Smooth muscle cell (in vitro differentiated cells): ENCODE measurements around the gene UBE2Q1. TPM values are rescaled to one million over a fixed set of nuclear protein-coding genes. Genes with fewer than 3 reads are reported as not detected.

Source experiments
- DNase-seq: peaks from one replicate; lab custom pipeline; 2025; ENCODE audit not compliant: unreplicated experiment; lab: John Stamatoyannopoulos, UW
- H2AFZ ChIP-seq: fragments of 200-600 bp; sonication (generic); 2 replicates; pipeline ENCODE4 v1.6.0; 2016; ENCODE audit warnings: antibody characterized with exemption, low read depth, mild to moderate bottlenecking
- H3F3A ChIP-seq: fragments of 200-600 bp; sonication (generic); 2 replicates; pipeline ENCODE4 v1.6.0; 2017; ENCODE audit warnings: antibody characterized with exemption, low read depth
- H3K27ac ChIP-seq: fragments of 200-600 bp; sonication (generic); 2 replicates; pipeline ENCODE4 v1.5.1; 2016; ENCODE audit warnings: low read depth, mild to moderate bottlenecking
- H3K27me3 ChIP-seq: fragments of 200-600 bp; sonication (generic); 2 replicates; pipeline ENCODE4 v1.6.1; 2016; ENCODE audit warnings: low read depth, mild to moderate bottlenecking
- H3K36me3 ChIP-seq: fragments of 200-600 bp; sonication (generic); 2 replicates; pipeline ENCODE4 v1.5.1; 2016; ENCODE audit warnings: low read depth
- H3K4me1 ChIP-seq: fragments of 200-600 bp; sonication (generic); 2 replicates; pipeline ENCODE4 v1.5.1; 2016; ENCODE audit warnings: low read depth
- H3K4me2 ChIP-seq: fragments of 200-600 bp; sonication (generic); 2 replicates; pipeline ENCODE4 v1.6.0; 2016; ENCODE audit warnings: mild to moderate bottlenecking
- H3K4me3 ChIP-seq: fragments of 200-600 bp; sonication (generic); 2 replicates; pipeline ENCODE4 v1.5.1; 2016; ENCODE audit warnings: mild to moderate bottlenecking
- H3K79me2 ChIP-seq: fragments of 200-600 bp; sonication (generic); 2 replicates; pipeline ENCODE4 v1.6.0; 2016; ENCODE audit warnings: low read depth, mild to moderate bottlenecking
- H3K9ac ChIP-seq: fragments of 200-600 bp; sonication (generic); 2 replicates; pipeline ENCODE4 v1.6.0; 2016; ENCODE audit warnings: low read depth
- H3K9me3 ChIP-seq: fragments of 200-600 bp; sonication (generic); replicated peaks from 2 replicates; pipeline ENCODE4 v1.5.1; 2016; ENCODE audit warnings: low read depth
- H4K20me1 ChIP-seq: fragments of 200-600 bp; sonication (generic); 2 replicates; pipeline ENCODE4 v1.6.0; 2016; ENCODE audit warnings: low read depth
- WGBS: methylation state at CpG from one replicate; pipeline ENCODE4 v1.1.7; 2016; ENCODE audit warnings: low lambda C conversion rate; 5-methylcytosine and 5-hydroxymethylcytosine counted together
- polyA plus RNA-seq: library from polyadenylated mRNA; unstranded; fragments of >200 nt; fragmentation: Nextera tagmentation; extraction: Ambion mirVana; gene quantifications from 2 replicates; pipeline ENCODE4 v1.2.1, GENCODE V29; 2016
- total RNA-seq: library from RNA; depleted of rRNA; stranded (reverse); fragments of >200 nt; gene quantifications from 2 replicates; pipeline ENCODE4 v1.2.3, GENCODE V29; 2014
- TF ChIP-seq, protein P1 (sequence below): fragments of 200-600 bp; sonication (generic); IDR thresholded peaks from 2 replicates; pipeline ENCODE4 v1.5.1; 2017; ENCODE audit warnings: borderline replicate concordance, mild to moderate bottlenecking, antibody characterized with exemption; ENCODE audit not compliant: insufficient read depth, poor library complexity, severe bottlenecking

UBE2Q1 gene
- total and polyA plus RNA-seq, 2 experiments from 2014 or later = 15.1 to 37.9 TPM

DNA sequence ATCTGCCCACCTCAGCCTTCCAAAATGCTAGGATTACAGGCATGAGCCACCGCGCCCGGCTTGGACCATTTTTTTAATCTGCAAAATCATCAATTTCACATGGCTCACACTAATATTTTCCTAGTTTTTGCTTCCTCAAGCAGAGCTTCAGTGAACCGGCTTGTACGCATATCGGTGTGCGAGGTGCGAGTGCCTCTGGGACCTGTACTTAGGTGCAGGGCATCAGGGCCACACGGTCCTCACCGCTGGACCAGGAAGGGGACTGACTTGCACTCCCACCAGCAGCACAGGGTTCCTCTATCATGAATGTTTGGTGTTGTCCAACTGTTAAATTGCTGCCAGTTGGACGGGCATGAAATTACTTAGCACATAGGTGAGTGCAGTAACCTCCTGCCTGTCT lies 40.8 kb downstream of the UBE2Q1 start:
- peaks cover 17% of the 10 kb centered on the region for H3K27me3 ChIP-seq
- DNase-seq = no peak
- no peak overlapping the region for H2AFZ ChIP-seq
- no peaks in the 10 kb centered on the region for H3K9me3 ChIP-seq
- H3K79me2 ChIP-seq = no peaks in the 10 kb centered on the region
- H4K20me1 ChIP-seq = no peaks in the 10 kb centered on the region
- TF ChIP-seq, protein P1, sequence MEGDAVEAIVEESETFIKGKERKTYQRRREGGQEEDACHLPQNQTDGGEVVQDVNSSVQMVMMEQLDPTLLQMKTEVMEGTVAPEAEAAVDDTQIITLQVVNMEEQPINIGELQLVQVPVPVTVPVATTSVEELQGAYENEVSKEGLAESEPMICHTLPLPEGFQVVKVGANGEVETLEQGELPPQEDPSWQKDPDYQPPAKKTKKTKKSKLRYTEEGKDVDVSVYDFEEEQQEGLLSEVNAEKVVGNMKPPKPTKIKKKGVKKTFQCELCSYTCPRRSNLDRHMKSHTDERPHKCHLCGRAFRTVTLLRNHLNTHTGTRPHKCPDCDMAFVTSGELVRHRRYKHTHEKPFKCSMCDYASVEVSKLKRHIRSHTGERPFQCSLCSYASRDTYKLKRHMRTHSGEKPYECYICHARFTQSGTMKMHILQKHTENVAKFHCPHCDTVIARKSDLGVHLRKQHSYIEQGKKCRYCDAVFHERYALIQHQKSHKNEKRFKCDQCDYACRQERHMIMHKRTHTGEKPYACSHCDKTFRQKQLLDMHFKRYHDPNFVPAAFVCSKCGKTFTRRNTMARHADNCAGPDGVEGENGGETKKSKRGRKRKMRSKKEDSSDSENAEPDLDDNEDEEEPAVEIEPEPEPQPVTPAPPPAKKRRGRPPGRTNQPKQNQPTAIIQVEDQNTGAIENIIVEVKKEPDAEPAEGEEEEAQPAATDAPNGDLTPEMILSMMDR = no peak
- 97% methylated on average over 11 of the region's 11 CpGs for WGBS
- H3K4me1 ChIP-seq = no peaks in the 10 kb centered on the region
- H3K4me3 ChIP-seq = no peak overlapping the region
- H3K9ac ChIP-seq = no peak overlapping the region
- no peak overlapping the region for H3K4me2 ChIP-seq
- no peaks in the 10 kb centered on the region for H3F3A ChIP-seq
- H3K27ac ChIP-seq = no peak overlapping the region
- H3K36me3 ChIP-seq = no peaks in the 10 kb centered on the region

DNA sequence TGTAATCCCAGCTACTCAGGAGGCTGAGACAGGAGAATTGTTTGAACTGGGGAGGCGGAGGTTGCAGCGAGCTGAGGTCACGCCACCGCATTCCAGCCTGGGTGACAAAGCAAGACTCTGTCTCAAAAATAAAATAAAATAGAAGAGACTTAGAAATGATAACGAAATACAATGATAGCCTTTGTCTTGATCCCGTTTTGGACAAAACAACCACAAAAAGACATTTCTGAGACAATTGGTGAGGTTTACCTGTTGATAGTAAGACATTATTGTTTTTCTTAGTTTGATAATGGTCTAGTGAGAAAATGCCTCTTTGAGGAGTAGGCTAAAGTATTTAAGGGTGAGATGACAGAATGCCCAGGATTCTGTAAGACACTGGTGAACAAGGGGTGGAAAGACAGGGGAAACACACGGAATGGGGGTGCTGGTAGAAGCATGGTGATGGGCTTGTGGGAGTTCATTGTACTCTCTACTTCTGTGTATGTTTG lies 44.4 kb downstream of the UBE2Q1 start:
- Histone ChIP-seq H3K27ac (no peak overlapping the region), H3K27me3 (peaks cover 17% of the 10 kb centered on the region), H3F3A (no peaks in the 10 kb centered on the region), H3K4me1 (no peaks in the 10 kb centered on the region), H3K9me3 (no peaks in the 10 kb centered on the region), H3K4me3 (no peak overlapping the region), H3K36me3 (no peaks in the 10 kb centered on the region), H2AFZ (no peak overlapping the region), H3K9ac (no peak overlapping the region), H3K79me2 (no peaks in the 10 kb centered on the region), H3K4me2 (no peak overlapping the region), H4K20me1 (no peaks in the 10 kb centered on the region)
- TF ChIP-seq, protein P1 = no peak
- DNase-seq = no peak
- WGBS = 83% methylated on average over 7 of the region's 7 CpGs

DNA sequence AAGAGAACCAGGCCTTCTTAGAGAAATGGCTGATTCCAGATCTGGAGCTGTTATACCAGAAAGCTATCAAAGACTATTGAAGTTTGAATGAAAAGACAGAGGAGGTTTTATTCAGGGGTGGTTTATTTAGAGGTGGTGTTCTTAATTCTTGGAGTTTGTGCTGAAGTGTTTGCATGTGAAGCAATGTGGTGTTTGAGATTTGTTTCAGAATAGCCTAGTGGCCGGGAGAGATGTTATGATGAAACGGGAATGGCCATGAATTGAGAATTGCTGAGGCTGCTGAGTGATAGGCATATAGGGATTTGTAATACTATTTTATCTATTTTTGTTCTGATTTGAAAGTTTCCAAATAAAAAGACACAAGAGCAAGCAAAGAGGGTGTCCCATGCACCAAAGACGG lies 45.7 kb downstream of the UBE2Q1 start:
- 82% methylated on average over 3 of the region's 3 CpGs for WGBS
- Histone ChIP-seq H3K9me3 (no peaks in the 10 kb centered on the region), H3K27ac (no peak overlapping the region), H3K27me3 (peaks cover 26% of the 10 kb centered on the region), H3K9ac (no peak overlapping the region), H3K4me2 (no peak overlapping the region), H3K79me2 (no peaks in the 10 kb centered on the region), H3F3A (no peaks in the 10 kb centered on the region), H3K4me1 (no peaks in the 10 kb centered on the region), H3K36me3 (no peaks in the 10 kb centered on the region), H4K20me1 (no peaks in the 10 kb centered on the region), H3K4me3 (no peak overlapping the region), H2AFZ (no peak overlapping the region)
- TF ChIP-seq, protein P1 = no peak
- DNase-seq = no peak

DNA sequence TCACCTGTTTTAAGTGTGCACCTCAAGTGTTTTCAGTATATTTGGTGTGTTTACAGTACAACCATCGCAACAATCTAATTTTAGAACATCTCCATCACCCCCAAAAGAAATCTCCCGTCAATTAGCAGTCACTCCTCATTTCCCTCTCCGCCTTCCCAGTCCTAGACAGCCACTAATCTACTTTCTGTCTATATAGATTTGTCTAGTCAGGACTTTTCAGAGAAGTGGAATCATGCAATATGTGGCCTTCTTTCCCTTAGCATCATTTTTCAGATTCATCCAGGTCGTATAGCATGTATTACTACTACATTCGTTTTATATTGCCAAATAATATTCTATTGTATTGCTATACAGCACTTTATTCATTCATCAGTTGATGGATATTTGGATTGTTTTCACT lies 54.6 kb downstream of the UBE2Q1 start:
- no peaks in the 10 kb centered on the region for H4K20me1 ChIP-seq
- H3K9me3 ChIP-seq = no peaks in the 10 kb centered on the region
- WGBS = 89% methylated on average over 5 of the region's 5 CpGs
- H3F3A ChIP-seq = no peaks in the 10 kb centered on the region
- no peak overlapping the region for H3K27ac ChIP-seq
- H3K27me3 ChIP-seq = peaks cover 87% of the 10 kb centered on the region
- DNase-seq = no peak
- peaks cover 5% of the 10 kb centered on the region for H3K4me1 ChIP-seq
- H3K36me3 ChIP-seq = no peaks in the 10 kb centered on the region
- TF ChIP-seq, protein P1 = no peak
- H3K4me2 ChIP-seq = no peak overlapping the region
- H3K79me2 ChIP-seq = no peaks in the 10 kb centered on the region
- H3K4me3 ChIP-seq = no peak overlapping the region
- H2AFZ ChIP-seq = no peak overlapping the region
- H3K9ac ChIP-seq = no peak overlapping the region
